PC-9 (cell line): Measurements from ENCODE around the gene TCHP. TPM values are rescaled to one million over a fixed set of nuclear protein-coding genes. Genes with fewer than 3 reads are reported as not detected.
"Not testable (repeated sequence)": the region's sequence is repeated elsewhere in the genome, so short reads cannot be mapped to it uniquely, and the experiment has no call there.

Source experiments
- BruUV-seq: library from RNA; stranded (reverse); fragments of 400-500 nt; replicated peaks from 2 replicates; lab custom pipeline; 2021; lab: Mats Ljungman, UMichigan
- CTCF ChIA-PET: fragments of 300-600 bp; sonication (Branson Sonifier 250); formaldehyde crosslinking; loops from one replicate; lab custom pipeline; 2022; ENCODE audit warnings: antibody characterized with exemption; lab: Charles Lee
- POLR2A ChIA-PET: fragments of 300-600 bp; sonication (Branson Sonifier 250); formaldehyde crosslinking; loops from one replicate; lab custom pipeline; 2022; ENCODE audit warnings: antibody characterized with exemption; ENCODE audit not compliant: unreplicated experiment; lab: Charles Lee
- DNase-seq, 2 experiments: peaks; one replicate each; pipeline versions ENCODE4 v3.0.0 to v3.0.0-alpha.2; 2015 to 2022; ENCODE audit warnings: mixed read lengths in 1 of 2
- H2AFZ ChIP-seq: fragments of 200-600 bp; sonication (generic); 2 replicates; pipeline ENCODE4 v1.8.1; 2017; ENCODE audit warnings: antibody characterized with exemption
- H3F3A ChIP-seq: fragments of 200-600 bp; sonication (generic); 2 replicates; pipeline ENCODE4 v1.8.1; 2017; ENCODE audit warnings: antibody characterized with exemption, mild to moderate bottlenecking, low read depth; ENCODE audit not compliant: insufficient read depth
- H3K27ac ChIP-seq: fragments of 200-600 bp; sonication (generic); 2 replicates; pipeline ENCODE4 v1.6.1; 2016; ENCODE audit warnings: mixed run types
- H3K27me3 ChIP-seq: fragments of 200-600 bp; sonication (generic); 2 replicates; pipeline ENCODE4 v1.6.1; 2016; ENCODE audit warnings: low read depth, mixed run types; ENCODE audit not compliant: insufficient read depth
- H3K36me3 ChIP-seq: fragments of 200-600 bp; sonication (generic); 2 replicates; pipeline ENCODE4 v1.6.1; 2016; ENCODE audit warnings: low read depth, mixed run types
- H3K4me1 ChIP-seq: fragments of 200-600 bp; sonication (generic); replicated peaks from 2 replicates; pipeline ENCODE4 v1.6.1; 2016; ENCODE audit warnings: mixed run types; ENCODE audit not compliant: insufficient read depth
- H3K4me2 ChIP-seq: fragments of 200-600 bp; sonication (generic); 2 replicates; pipeline ENCODE4 v1.6.1; 2017; ENCODE audit warnings: mixed run types
- H3K4me3 ChIP-seq: fragments of 200-600 bp; sonication (generic); 2 replicates; pipeline ENCODE4 v1.6.1; 2016; ENCODE audit warnings: mixed run types
- H3K79me2 ChIP-seq: fragments of 200-600 bp; sonication (generic); 2 replicates; pipeline ENCODE4 v1.6.1; 2017; ENCODE audit warnings: low read depth, mixed run types
- H3K9me2 ChIP-seq: fragments of 200-600 bp; sonication (generic); 2 replicates; pipeline ENCODE4 v1.8.1; 2017; ENCODE audit warnings: mild to moderate bottlenecking; ENCODE audit not compliant: insufficient read depth
- H3K9me3 ChIP-seq: fragments of 200-600 bp; sonication (generic); 2 replicates; pipeline ENCODE4 v1.8.1; 2016; ENCODE audit warnings: low read depth; ENCODE audit not compliant: insufficient read depth
- H4K20me1 ChIP-seq: fragments of 200-600 bp; sonication (generic); 2 replicates; pipeline ENCODE4 v1.8.1; 2017; ENCODE audit not compliant: insufficient read depth
- EZH2 ChIP-seq: fragments of 200-600 bp; sonication (generic); IDR thresholded peaks from 2 replicates; pipeline ENCODE4 v1.8.0; 2017; ENCODE audit warnings: antibody characterized with exemption, low read depth
- intact Hi-C: fragments of 100-400 bp; cut with micrococcal nuclease; formaldehyde crosslinking; loops from one replicate; pipeline ENCODE4 v1.10.0; 2022; ENCODE audit not compliant: unreplicated experiment
- total RNA-seq: library from RNA; stranded (reverse); gene quantifications from 2 replicates; pipeline ENCODE4 v1.2.3, GENCODE V29; 2021
- TF ChIP-seq, protein P1 (sequence below): fragments of 200-600 bp; sonication (generic); conservative IDR thresholded peaks from 2 replicates; pipeline ENCODE4 v1.6.1; 2017; ENCODE audit warnings: mixed run types, antibody characterized with exemption, mild to moderate bottlenecking, moderate library complexity

Gene TCHP
- total RNA-seq, 1 experiment from 2014 or later, result 17.6 TPM

DNA sequence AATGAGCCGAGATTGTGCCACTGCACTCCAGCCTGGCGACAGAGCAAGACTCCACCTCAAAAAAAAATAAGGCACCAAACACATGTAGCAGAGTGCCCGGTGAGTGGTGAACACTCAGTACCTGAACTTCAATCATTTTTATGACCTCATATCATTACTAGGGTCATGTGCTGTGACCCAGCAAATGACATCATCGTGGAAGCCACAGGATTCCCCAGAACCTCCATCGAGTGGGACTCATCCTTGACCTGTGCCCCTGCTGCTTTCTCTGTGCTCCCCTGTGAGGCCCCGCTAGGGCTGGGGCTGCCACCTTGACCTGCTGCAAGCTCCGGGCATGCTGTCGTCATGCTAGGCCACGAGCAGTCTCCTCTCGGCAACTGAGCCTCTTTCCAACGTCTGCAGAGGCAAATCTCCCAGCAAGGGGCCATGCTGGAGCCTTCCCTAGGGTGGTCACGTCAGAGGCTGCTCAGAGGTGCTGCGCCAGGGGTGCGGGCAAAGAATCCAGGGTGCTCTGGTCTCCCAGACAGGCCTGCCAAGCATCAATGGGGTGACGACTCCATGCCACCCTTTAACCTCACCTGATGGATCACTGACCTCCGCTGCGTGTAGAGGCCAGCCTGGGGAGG lies 38.3 kb upstream of the TCHP start:
- no peak overlapping the region for H2AFZ ChIP-seq
- H4K20me1 ChIP-seq, result no peaks in the 10 kb centered on the region
- H3K79me2 ChIP-seq, result peaks cover 20% of the 10 kb centered on the region
- H3K9me3 ChIP-seq, result no peaks in the 10 kb centered on the region
- H3K4me3 ChIP-seq, result no peak overlapping the region
- ChIA-PET CTCF (no interaction called here), POLR2A (no interaction called here)
- H3K4me2 ChIP-seq, result no peak overlapping the region
- intact Hi-C loops, result no loop called here
- TF ChIP-seq EZH2, result no peak
- TF ChIP-seq, protein P1, sequence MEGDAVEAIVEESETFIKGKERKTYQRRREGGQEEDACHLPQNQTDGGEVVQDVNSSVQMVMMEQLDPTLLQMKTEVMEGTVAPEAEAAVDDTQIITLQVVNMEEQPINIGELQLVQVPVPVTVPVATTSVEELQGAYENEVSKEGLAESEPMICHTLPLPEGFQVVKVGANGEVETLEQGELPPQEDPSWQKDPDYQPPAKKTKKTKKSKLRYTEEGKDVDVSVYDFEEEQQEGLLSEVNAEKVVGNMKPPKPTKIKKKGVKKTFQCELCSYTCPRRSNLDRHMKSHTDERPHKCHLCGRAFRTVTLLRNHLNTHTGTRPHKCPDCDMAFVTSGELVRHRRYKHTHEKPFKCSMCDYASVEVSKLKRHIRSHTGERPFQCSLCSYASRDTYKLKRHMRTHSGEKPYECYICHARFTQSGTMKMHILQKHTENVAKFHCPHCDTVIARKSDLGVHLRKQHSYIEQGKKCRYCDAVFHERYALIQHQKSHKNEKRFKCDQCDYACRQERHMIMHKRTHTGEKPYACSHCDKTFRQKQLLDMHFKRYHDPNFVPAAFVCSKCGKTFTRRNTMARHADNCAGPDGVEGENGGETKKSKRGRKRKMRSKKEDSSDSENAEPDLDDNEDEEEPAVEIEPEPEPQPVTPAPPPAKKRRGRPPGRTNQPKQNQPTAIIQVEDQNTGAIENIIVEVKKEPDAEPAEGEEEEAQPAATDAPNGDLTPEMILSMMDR, result no peak
- H3K9me2 ChIP-seq, result no peaks in the 10 kb centered on the region
- peaks cover 28% of the 10 kb centered on the region for H3F3A ChIP-seq
- peaks cover 37% of the 10 kb centered on the region for H3K4me1 ChIP-seq
- H3K36me3 ChIP-seq, result no peaks in the 10 kb centered on the region
- H3K27me3 ChIP-seq, result no peaks in the 10 kb centered on the region
- H3K27ac ChIP-seq, result no peak overlapping the region
- no TSS peak for BruUV-seq
- DNase-seq, result peak in 1 of 2 experiments; percentile 34

DNA sequence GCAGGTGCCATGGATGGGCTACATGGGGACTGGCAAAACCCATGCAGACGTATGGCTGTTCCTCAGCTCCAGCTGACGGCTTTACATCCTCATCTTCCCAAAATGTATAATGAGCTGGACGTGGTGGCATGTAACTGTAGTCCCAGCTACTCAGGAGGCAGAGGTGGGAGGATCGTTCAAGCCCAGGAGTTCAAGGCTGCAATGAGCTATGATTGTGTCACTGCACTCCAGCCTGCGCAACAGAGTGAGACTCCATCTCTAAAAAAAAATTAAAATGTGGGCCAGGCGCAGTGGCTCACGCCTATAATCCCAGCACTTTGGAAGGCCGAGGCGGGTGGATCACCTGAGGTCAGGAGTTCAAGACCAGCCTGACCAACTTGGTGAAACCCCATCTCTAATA lies 37.6 kb upstream of the TCHP start:
- H4K20me1 ChIP-seq, H3K4me2 ChIP-seq, H3K27me3 ChIP-seq, H2AFZ ChIP-seq, intact Hi-C loops, H3K36me3 ChIP-seq, POLR2A ChIA-PET, H3K9me3 ChIP-seq, CTCF ChIA-PET, BruUV-seq, H3K9me2 ChIP-seq, DNase-seq, H3K27ac ChIP-seq, H3K4me3 ChIP-seq: not testable (repeated sequence)
- Histone ChIP-seq H3K79me2 (peaks cover 20% of the 10 kb centered on the region), H3K4me1 (peaks cover 37% of the 10 kb centered on the region), H3F3A (peaks cover 28% of the 10 kb centered on the region)

DNA sequence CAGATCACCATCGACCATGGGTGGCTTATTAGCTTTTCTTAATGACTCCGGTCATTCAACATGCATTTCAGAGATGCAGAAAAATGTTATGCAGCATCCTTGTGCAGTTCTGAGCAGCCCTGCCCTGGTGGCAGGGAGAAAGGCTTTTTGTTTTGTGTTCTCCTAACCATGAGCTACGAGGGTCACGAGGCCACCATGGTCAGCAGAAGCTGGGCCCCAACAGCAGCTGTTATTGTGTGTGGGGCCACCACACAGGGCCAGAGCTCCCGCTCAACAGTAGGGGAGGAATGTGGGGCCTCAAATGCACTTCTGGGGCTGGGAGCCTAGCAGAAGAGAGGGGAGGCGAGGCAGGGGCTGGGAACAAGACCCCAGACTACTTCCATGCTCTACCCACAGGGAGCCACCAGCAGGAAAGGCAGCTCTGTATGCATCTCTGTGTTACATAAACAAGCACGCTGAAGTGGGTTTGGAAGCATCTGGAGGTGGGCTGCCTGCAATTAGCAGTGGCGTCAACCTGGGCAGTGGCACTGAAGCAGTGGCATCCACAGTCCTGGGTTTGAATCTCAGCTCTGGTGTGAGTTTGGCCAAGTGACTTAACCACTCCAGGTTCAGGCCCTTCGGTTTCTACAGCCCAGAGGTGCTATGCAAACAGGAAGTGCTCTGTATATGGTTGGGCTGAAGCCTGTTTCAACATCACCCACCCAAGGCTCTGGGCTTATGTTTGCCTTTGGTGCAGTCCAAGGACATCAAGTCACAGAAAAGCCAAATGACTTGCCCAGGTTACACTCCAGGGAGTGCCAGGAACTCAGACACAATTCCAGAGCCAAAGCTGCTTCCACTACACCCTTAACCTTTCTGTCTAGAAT lies 36.0 kb upstream of the TCHP start:
- peak overlapping the region; percentile 74 for H3K27ac ChIP-seq
- TF ChIP-seq EZH2, result no peak
- TF ChIP-seq, protein P1, result no peak
- no peaks in the 10 kb centered on the region for H3K9me2 ChIP-seq
- H4K20me1 ChIP-seq, result no peaks in the 10 kb centered on the region
- DNase-seq, result peak in 1 of 2 experiments; percentile 87
- H3K4me3 ChIP-seq, result peak overlapping the region; percentile 45
- H2AFZ ChIP-seq, result no peak overlapping the region
- POLR2A ChIA-PET, result interaction anchor here (0.6 kb wide), 1 partner anchor 291 kb away, joined by 3 read pairs; the partner anchor contains the start of genes MMAB and MVK
- BruUV-seq, result no TSS peak
- H3K4me1 ChIP-seq, result peaks cover 37% of the 10 kb centered on the region
- peak overlapping the region; percentile 77 for H3K4me2 ChIP-seq
- H3K27me3 ChIP-seq, result no peaks in the 10 kb centered on the region
- H3F3A ChIP-seq, result peaks cover 28% of the 10 kb centered on the region
- intact Hi-C loops, result no loop called here
- CTCF ChIA-PET, result interaction anchor here (0.7 kb wide), 1 partner anchor 31 kb away, joined by 4 read pairs; no protein-coding TSS in a partner anchor
- H3K79me2 ChIP-seq, result peaks cover 20% of the 10 kb centered on the region
- H3K36me3 ChIP-seq, result no peaks in the 10 kb centered on the region
- no peaks in the 10 kb centered on the region for H3K9me3 ChIP-seq
